Measurements from ENCODE around the gene APBB2. TPM values are rescaled to one million over a fixed set of nuclear protein-coding genes. Genes with fewer than 3 reads are reported as not detected.

The APBB2 gene
- total and polyA plus RNA-seq, 2 experiments from 2014 or later: 35.8 to 74.8 TPM

- H3K27me3 ChIP-seq (ENCODE audit: insufficient read depth): no peaks in the 10 kb centered on the region
- no peak overlapping the region for H2AFZ ChIP-seq
- Mint-ChIP-seq H3K4me3 (no peak overlapping the region), H3K27me3 (ENCODE audit: insufficient read depth, low read depth, poor library complexity) (peaks cover 5% of the 10 kb centered on the region), H3K9me3 (no peaks in the 10 kb centered on the region), H3K4me1 (peaks cover 16% of the 10 kb centered on the region), H3K27ac (no peak overlapping the region), H3K36me3 (ENCODE audit: low read depth) (no peaks in the 10 kb centered on the region; the same call in 2 of the 3 replicates)
- H3K4me2 ChIP-seq: no peak overlapping the region
- H3K4me3 ChIP-seq: no peak overlapping the region
- H3K4me1 ChIP-seq (ENCODE audit: insufficient read depth): peaks cover 10% of the 10 kb centered on the region; the same call in 1 of the 2 replicates
- no peaks in the 10 kb centered on the region; the same call in 1 of the 2 replicates for H3K36me3 ChIP-seq (ENCODE audit: insufficient read depth)
- no peaks in the 10 kb centered on the region for H3K9me2 ChIP-seq (ENCODE audit: insufficient read depth)
- H3K79me2 ChIP-seq (replicated peaks; ENCODE audit: insufficient read depth): no peaks in the 10 kb centered on the region
- no peak for ATAC-seq
- no peak overlapping the region; the same call in 1 of the 2 replicates for H3K27ac ChIP-seq (ENCODE audit: low read depth)
- no peaks in the 10 kb centered on the region for H3F3A ChIP-seq (replicated peaks; ENCODE audit: low read depth)
- no peak for DNase-seq (ENCODE audit: low spot score)
- no peaks in the 10 kb centered on the region for H4K20me1 ChIP-seq (replicated peaks; ENCODE audit: insufficient read depth)
- TF ChIP-seq EZH2 (IDR thresholded peaks at IDR 0.05; ENCODE audit: low read depth, unreplicated experiment): no peak
- TF ChIP-seq ETS1 (IDR thresholded peaks at IDR 0.05): no peak
- no peak for TF ChIP-seq STAT1 (IDR thresholded peaks at IDR 0.05; ENCODE audit: unreplicated experiment)
- TF ChIP-seq NANOG (IDR thresholded peaks at IDR 0.05; ENCODE audit: borderline replicate concordance): no peak
- no peak for TF ChIP-seq ZNF331 (CRISPR knock-in tag; IDR thresholded peaks at IDR 0.05; ENCODE audit: low read depth)
- no peak for TF ChIP-seq JUNB (IDR thresholded peaks at IDR 0.05; ENCODE audit: unreplicated experiment)
- TF ChIP-seq CREB1 (CRISPR knock-in tag; IDR thresholded peaks at IDR 0.05; ENCODE audit: low read depth): no peak
- no peak for TF ChIP-seq ZNF462 (CRISPR knock-in tag; IDR thresholded peaks at IDR 0.05)
- TF ChIP-seq CTCF (conservative IDR thresholded peaks at IDR 0.05; ENCODE audit: low read depth in 2 of 2): no peak
- no peak for TF ChIP-seq POLR2AphosphoS5 (IDR thresholded peaks at IDR 0.05; ENCODE audit: low read depth)
- no peak for TF ChIP-seq ZNF114 (CRISPR knock-in tag; IDR thresholded peaks at IDR 0.05)
- TF ChIP-seq EZH2phosphoT487 (IDR thresholded peaks at IDR 0.05; ENCODE audit: unreplicated experiment): no peak
- no peak for TF ChIP-seq REST (IDR thresholded peaks at IDR 0.05; ENCODE audit: unreplicated experiment)
These were observed 338.7 kb downstream of the APBB2 start for GRCh38 chr4:40875507-40876150.
